DMS 273 (cell line): ENCODE measurements around the gene SIMC1.

Source experiments
- DNase-seq: peaks from one replicate; lab custom pipeline; 2025; ENCODE audit not compliant: unreplicated experiment; lab: John Stamatoyannopoulos, UW

Gene SIMC1

GRCh38 chr5:176387384-176387925 lies 149.2 kb downstream of the SIMC1 start:
- DNase-seq: peak; percentile 27

DNA sequence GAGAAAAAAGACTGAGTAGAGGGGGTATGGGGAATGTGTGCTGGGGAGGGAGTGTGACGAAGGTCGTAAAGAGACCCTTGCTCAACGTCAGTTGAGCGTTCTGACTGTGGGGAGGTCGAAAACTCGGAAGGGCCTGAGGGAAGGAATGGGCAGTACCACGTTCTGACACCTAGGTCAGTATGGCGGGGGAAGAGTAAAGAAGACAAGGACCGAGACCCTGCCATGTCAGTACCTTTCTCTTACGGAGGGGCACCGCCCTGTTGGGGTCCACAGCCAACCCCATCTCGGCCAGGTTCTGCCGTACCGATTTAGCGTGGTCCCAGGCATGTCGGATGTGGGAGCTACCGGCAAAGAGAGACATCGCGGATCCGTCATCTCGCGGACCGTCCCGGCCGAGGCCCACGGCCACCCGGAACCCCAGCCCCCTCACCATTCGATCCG lies 149.8 kb downstream of the SIMC1 start:
- DNase-seq: peak; percentile 61

- peak; percentile 100 for DNase-seq
Observed at GRCh38 chr5:176388444-176389134, 150.4 kb downstream of the SIMC1 start, which contains the start of the genes HIGD2A and NOP16. Gene HIGD2A, plus strand, starts transcription at chr5:176388751. Its CDS starts 69 bp downstream, at chr5:176388820. Gene NOP16, minus strand, starts transcription at chr5:176388598. Its CDS starts 59 bp downstream, at chr5:176388539.

DNA sequence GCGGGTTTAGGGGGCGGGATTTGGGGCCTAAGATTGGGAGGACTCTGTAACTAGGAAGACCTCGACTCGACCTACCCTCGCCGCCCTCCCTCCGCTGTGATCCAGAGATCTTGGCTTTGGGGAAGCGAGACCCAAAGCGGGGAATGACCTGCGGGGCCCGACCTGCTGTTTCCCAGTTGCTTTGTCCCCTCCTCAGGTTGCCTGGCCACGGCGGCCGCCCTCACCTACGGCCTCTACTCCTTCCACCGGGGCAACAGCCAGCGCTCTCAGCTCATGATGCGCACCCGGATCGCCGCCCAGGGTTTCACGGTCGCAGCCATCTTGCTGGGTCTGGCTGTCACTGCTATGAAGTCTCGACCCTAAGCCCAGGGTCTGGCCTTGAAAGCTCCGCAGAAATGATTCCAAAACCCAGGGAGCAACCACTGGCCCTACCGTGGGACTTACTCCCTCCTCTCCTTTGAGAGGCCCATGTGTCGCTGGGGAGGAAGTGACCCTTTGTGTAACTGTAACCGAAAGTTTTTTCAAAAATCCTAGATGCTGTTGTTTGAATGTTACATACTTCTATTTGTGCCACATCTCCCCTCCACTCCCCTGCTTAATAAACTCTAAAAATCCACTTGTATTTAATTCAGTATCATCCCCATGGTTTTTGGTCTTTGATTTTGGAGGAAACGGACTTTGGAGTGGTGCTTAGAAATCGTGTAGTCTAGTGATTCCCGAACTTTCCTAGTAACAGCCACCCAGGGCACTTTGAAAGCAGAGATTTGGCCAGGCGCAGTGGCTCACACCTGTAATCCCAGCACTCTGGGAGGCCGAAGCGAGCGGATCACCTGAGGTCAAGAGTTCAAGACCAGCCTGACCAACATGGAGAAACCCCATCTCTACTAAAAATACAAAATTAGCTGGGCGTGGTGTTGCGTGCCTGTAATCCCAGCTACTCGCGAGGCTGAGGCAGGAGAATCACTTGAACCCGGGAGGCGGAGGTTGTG lies 151.2 kb downstream of the SIMC1 start:
- DNase-seq: no peak

DNA sequence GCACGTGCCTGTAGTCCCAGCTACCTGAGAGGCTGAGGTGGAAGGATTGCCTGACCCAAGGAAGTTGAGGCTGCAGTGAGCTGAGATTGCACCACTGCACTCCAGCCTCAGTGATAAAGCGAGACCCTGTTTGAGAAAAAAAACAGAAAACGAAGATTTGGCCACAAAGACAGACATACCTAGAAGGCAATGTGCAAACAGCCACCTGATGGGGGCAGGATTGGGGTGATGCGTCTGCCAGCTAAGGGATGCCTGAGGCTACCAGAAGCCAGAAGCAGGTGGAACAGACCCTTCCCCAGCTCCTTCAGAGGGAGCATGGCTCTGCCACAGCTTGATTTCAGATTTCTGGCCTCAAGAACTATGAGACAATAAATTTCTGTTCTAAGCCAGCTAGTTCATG lies 153.3 kb downstream of the SIMC1 start:
- no peak for DNase-seq

DNA sequence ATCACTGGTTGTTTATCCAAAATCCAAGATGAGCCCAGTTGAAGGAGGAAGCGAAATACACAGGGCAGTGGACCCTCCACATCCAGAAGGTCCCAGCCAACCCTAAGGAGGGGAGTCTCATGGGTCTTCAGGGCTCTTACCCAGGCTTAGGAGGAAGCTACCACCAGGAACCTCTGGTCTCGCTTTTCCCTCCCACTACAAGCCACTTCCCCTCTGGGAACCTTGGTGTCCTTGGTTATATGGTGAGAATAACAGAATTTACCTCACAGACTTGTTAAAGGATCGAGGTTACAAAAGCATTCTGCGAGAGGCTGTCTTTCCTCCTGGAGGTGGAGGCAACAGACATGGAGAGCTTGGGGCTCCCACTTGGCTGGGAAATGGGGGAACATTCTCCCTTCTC lies 153.8 kb downstream of the SIMC1 start:
- no peak for DNase-seq

- no peak for DNase-seq
Observed at GRCh38 chr5:176392526-176392925, 154.3 kb downstream of the SIMC1 start.

GRCh38 chr5:176394096-176394495 lies 155.9 kb downstream of the SIMC1 start:
- DNase-seq: no peak

GRCh38 chr5:176394881-176395675 lies 156.9 kb downstream of the SIMC1 start:
- DNase-seq: peak; percentile 46
